Activated naive CD4-positive, alpha-beta T cell treated with anti-CD3 and anti-CD28 coated beads for 36 hours (primary cell): Measurements from ENCODE around the gene USP16. TPM values are rescaled to one million over a fixed set of nuclear protein-coding genes. Genes with fewer than 3 reads are reported as not detected.
A peak's percentile ranks its signal among the peaks of the same experiment; 100 is the strongest.
"Not testable (repeated sequence)": the region's sequence is repeated elsewhere in the genome, so short reads cannot be mapped to it uniquely, and the experiment has no call there.

Experiments
- CTCF ChIA-PET: fragments of 350-600 bp; sonication (Branson Sonifier 250); formaldehyde crosslinking; loops from one replicate; lab custom pipeline; 2021; ENCODE audit warnings: antibody characterized with exemption; lab: Charles Lee
- DNase-seq: peaks from one replicate; pipeline ENCODE4 v3.0.0-alpha.2; 2020
- H3K27ac Mint-ChIP-seq: one replicate; pipeline ENCODE4 v1.8.0; 2021; ENCODE audit warnings: mild to moderate bottlenecking, mixed read lengths
- H3K27me3 Mint-ChIP-seq: one replicate; pipeline ENCODE4 v1.8.0; 2021; ENCODE audit warnings: low read depth, mixed read lengths
- H3K36me3 Mint-ChIP-seq: one replicate; pipeline ENCODE4 v1.8.0; 2021; ENCODE audit warnings: low read depth, mixed read lengths
- H3K4me1 Mint-ChIP-seq: one replicate; pipeline ENCODE4 v1.8.0; 2021; ENCODE audit warnings: low read depth, mixed read lengths
- H3K4me3 Mint-ChIP-seq: one replicate; pipeline ENCODE4 v1.8.0; 2021; ENCODE audit warnings: mild to moderate bottlenecking, moderate library complexity, mixed read lengths
- H3K9me3 Mint-ChIP-seq: one replicate; pipeline ENCODE4 v1.8.0; 2021; ENCODE audit warnings: mixed read lengths
- intact Hi-C: fragments of 100-400 bp; cut with micrococcal nuclease; formaldehyde crosslinking; loops from one replicate; pipeline ENCODE4 v1.15.1; 2023
- total RNA-seq, 2 experiments: library from RNA; stranded (reverse); gene quantifications; one replicate each; pipeline ENCODE4 v1.2.3, GENCODE V29; 2021

USP16 gene
- total RNA-seq, 2 experiments from 2014 or later = 36.1 to 36.7 TPM

GRCh38 chr21:29075706-29076466 is 51.4 kb downstream of the USP16 start:
- CTCF ChIA-PET = interaction anchor here (1.0 to 1.4 kb wide), 3 partner anchors 13 to 73 kb away, joined by 3 read pairs; no protein-coding TSS in a partner anchor
- H3K9me3 Mint-ChIP-seq = no peaks in the 10 kb centered on the region

DNA sequence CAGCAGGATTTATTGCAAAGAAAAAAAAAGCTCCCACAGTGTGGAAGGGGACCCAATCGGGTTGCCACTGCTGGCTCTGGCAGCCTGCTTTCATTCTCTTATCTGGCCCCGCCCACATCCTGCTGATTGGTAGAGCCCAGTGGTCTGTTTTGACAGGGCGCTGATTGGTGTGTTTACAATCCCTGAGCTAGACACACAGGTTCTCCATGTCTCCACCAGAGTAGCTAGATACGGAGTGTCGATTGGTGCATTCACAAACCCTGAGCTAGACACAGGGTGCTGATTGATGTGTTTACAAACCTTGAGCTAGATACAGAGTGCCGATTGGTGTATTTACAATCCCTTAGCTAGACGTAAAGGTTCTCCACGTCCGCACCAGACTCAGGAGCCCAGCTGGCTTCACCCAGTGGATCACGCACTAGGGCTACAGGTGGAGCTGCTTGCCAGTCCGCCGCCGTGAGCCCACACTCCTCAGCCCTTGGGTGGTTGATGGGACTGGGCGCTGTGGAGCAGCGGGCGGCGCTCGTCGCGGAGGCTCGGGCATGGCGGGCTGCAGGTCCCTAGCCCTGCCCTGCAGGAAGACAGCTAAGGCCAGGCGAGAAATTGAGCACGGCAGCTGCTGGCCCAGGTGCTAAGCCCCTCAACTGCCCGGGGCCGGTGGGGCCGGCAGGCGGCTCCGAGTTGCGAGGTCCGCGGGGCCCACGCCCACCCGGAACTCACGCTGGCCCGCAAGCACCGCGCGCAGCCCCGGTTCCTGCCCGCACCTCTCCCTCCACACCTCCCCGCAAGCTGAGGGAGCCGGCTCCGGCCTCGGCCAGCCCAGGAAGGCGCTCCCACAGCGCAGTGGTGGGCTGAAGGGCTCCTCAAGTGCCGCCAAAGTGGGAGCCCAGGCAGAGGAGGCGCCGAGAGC is 52.5 kb downstream of the USP16 start:
- H3K27ac Mint-ChIP-seq = peak overlapping the region; percentile 96
- H3K4me1 Mint-ChIP-seq = peaks cover 59% of the 10 kb centered on the region
- CTCF ChIA-PET = interaction anchor here (0.6 to 1.8 kb wide), 6 partner anchors 14 to 221 kb away, joined by 3 to 5 read pairs (median 3); partner anchors contain the start of gene BACH1
- peak; percentile 94 for DNase-seq
- not testable (repeated sequence) for H3K9me3 Mint-ChIP-seq, H3K27me3 Mint-ChIP-seq
- peak overlapping the region; percentile 81 for H3K4me3 Mint-ChIP-seq
- intact Hi-C loops = loop anchor here (1.0 to 5.0 kb wide), 5 partner anchors 75 to 310 kb away; no protein-coding TSS in a partner anchor
- peaks cover 19% of the 10 kb centered on the region for H3K36me3 Mint-ChIP-seq

More at GRCh38 chr21:29075706-29076466, 51.4 kb downstream of the USP16 start:
- no peaks in the 10 kb centered on the region for H3K27me3 Mint-ChIP-seq
- H3K36me3 Mint-ChIP-seq = peaks cover 26% of the 10 kb centered on the region
- peaks cover 61% of the 10 kb centered on the region for H3K4me1 Mint-ChIP-seq
- no peak for DNase-seq
- peak overlapping the region; percentile 81 for H3K4me3 Mint-ChIP-seq
- intact Hi-C loops = loop anchor here (1.0 to 5.0 kb wide), 4 partner anchors 107 to 309 kb away; no protein-coding TSS in a partner anchor
- peak overlapping the region; percentile 93 for H3K27ac Mint-ChIP-seq

GRCh38 chr21:29077651-29078090 is 53.2 kb downstream of the USP16 start:
- Mint-ChIP-seq H3K27ac (peak overlapping the region; percentile 96), H3K36me3 (peaks cover 13% of the 10 kb centered on the region), H3K9me3 (no peaks in the 10 kb centered on the region), H3K4me3 (peak overlapping the region; percentile 81), H3K4me1 (peaks cover 57% of the 10 kb centered on the region), H3K27me3 (no peaks in the 10 kb centered on the region)
- CTCF ChIA-PET = interaction anchor here (0.6 to 2.6 kb wide), 4 partner anchors 10 to 221 kb away, joined by 3 to 7 read pairs (median 4); partner anchors contain the start of gene BACH1
- intact Hi-C loops = loop anchor here (1.0 to 5.0 kb wide), 5 partner anchors 75 to 311 kb away; no protein-coding TSS in a partner anchor
- peak; percentile 67 for DNase-seq

DNA sequence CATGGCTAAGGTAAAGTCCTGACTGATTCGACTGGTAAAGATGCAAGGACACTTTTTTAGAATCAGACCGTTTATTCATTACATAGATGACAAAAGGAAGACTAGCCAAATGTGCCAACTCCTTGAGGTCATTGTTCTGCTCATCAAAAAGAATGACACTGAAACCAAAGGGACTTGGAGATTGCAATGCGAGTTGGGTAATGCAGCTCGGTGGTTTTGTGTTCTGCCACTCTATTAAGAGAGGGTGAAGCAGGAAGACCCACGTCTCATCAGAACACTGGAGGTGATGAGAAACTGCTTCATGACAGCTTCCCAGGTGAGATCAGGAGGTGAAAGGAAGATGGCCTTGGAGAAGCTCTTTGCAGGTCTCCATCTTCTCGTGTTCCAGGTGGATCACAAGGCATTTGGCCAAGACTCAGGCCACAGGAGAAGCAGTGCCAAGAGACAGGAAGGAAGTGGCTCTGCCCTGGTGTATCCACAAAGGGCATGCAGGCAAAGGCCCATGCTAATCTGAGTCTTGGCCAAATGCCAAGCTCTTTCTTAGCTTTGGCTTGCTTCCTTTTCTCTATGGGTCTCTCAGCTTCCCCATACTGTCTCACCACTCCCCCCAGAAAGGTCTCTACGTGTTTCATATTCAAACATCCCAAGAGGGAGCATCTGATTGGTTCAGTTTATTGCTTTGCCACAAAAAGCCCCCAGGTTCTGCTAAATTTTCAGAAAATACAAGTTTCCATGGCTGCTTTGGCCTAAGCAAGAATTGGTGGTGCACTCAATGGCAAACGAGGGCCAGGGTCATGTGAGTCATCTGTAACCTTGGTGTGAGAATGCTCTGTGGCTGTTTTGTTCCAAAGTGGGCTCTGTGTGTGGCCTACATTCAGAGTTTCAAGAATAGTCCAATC is 54.6 kb downstream of the USP16 start:
- peak overlapping the region; percentile 96 for H3K27ac Mint-ChIP-seq
- no peaks in the 10 kb centered on the region for H3K27me3 Mint-ChIP-seq
- intact Hi-C loops = loop anchor here (2.0 to 5.0 kb wide), 2 partner anchors 242 to 268 kb away; no protein-coding TSS in a partner anchor
- peak; percentile 48 for DNase-seq
- CTCF ChIA-PET = interaction anchor here (1.2 to 3.6 kb wide), 5 partner anchors 8 to 294 kb away, joined by 3 to 15 read pairs (median 7); no protein-coding TSS in a partner anchor
- peaks cover 5% of the 10 kb centered on the region for H3K36me3 Mint-ChIP-seq
- peak overlapping the region; percentile 81 for H3K4me3 Mint-ChIP-seq
- H3K9me3 Mint-ChIP-seq = no peaks in the 10 kb centered on the region
- peaks cover 54% of the 10 kb centered on the region for H3K4me1 Mint-ChIP-seq

- H3K4me3 Mint-ChIP-seq = peak overlapping the region; percentile 56
- H3K9me3 Mint-ChIP-seq = no peaks in the 10 kb centered on the region
- intact Hi-C loops = no loop called here
- H3K4me1 Mint-ChIP-seq = peaks cover 49% of the 10 kb centered on the region
- peak; percentile 42 for DNase-seq
- peak overlapping the region; percentile 96 for H3K27ac Mint-ChIP-seq
- H3K36me3 Mint-ChIP-seq = peaks cover 5% of the 10 kb centered on the region
- H3K27me3 Mint-ChIP-seq = no peaks in the 10 kb centered on the region
- CTCF ChIA-PET = interaction anchor here (1.2 to 3.6 kb wide), 4 partner anchors 10 to 290 kb away, joined by 4 to 15 read pairs (median 7); no protein-coding TSS in a partner anchor
Observed at GRCh38 chr21:29080454-29080941, 56.0 kb downstream of the USP16 start.

GRCh38 chr21:29082046-29082815 is 57.8 kb downstream of the USP16 start:
- H3K27ac Mint-ChIP-seq = no peak overlapping the region

GRCh38 chr21:29083306-29083705 is 58.8 kb downstream of the USP16 start:
- intact Hi-C loops = no loop called here
- peaks cover 35% of the 10 kb centered on the region for H3K4me1 Mint-ChIP-seq
- CTCF ChIA-PET = no interaction called here
- no peak overlapping the region for H3K4me3 Mint-ChIP-seq
- no peak for DNase-seq
- no peaks in the 10 kb centered on the region for H3K27me3 Mint-ChIP-seq
- H3K27ac Mint-ChIP-seq = no peak overlapping the region
- peaks cover 8% of the 10 kb centered on the region for H3K36me3 Mint-ChIP-seq
- no peaks in the 10 kb centered on the region for H3K9me3 Mint-ChIP-seq

More at GRCh38 chr21:29082046-29082815, 57.8 kb downstream of the USP16 start:
- CTCF ChIA-PET = interaction anchor here (0.6 to 3.6 kb wide), 2 partner anchors 289 to 370 kb away, joined by 4 to 15 read pairs; no protein-coding TSS in a partner anchor
- Mint-ChIP-seq H3K27me3 (no peaks in the 10 kb centered on the region), H3K4me3 (no peak overlapping the region), H3K4me1 (peaks cover 35% of the 10 kb centered on the region), H3K9me3 (no peaks in the 10 kb centered on the region), H3K36me3 (peaks cover 8% of the 10 kb centered on the region)
- intact Hi-C loops = no loop called here
- DNase-seq = no peak

DNA sequence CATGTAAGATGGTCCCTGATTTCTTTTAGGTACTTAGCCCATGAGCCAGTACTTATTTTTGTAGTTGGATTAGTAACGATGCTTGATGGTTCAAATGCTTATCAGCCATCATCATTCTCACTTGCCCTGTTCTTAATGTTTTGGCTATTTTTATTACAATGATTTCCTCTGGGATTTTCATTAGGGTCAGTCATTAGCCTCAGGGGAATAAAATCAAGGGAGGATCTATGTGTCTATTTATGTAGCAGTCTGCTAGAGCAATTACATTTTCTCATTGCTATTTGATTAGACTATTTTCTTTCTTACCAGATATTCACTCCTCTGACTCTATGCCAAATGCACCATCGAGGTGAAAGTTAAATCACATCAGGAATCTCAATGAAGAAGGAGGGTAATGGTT is 59.9 kb downstream of the USP16 start:
- peaks cover 26% of the 10 kb centered on the region for H3K4me1 Mint-ChIP-seq
- peaks cover 7% of the 10 kb centered on the region for H3K36me3 Mint-ChIP-seq
- no peak overlapping the region for H3K27ac Mint-ChIP-seq
- H3K9me3 Mint-ChIP-seq = no peaks in the 10 kb centered on the region
- H3K27me3 Mint-ChIP-seq = no peaks in the 10 kb centered on the region
- CTCF ChIA-PET = no interaction called here
- DNase-seq = no peak
- H3K4me3 Mint-ChIP-seq = no peak overlapping the region
- intact Hi-C loops = no loop called here

DNA sequence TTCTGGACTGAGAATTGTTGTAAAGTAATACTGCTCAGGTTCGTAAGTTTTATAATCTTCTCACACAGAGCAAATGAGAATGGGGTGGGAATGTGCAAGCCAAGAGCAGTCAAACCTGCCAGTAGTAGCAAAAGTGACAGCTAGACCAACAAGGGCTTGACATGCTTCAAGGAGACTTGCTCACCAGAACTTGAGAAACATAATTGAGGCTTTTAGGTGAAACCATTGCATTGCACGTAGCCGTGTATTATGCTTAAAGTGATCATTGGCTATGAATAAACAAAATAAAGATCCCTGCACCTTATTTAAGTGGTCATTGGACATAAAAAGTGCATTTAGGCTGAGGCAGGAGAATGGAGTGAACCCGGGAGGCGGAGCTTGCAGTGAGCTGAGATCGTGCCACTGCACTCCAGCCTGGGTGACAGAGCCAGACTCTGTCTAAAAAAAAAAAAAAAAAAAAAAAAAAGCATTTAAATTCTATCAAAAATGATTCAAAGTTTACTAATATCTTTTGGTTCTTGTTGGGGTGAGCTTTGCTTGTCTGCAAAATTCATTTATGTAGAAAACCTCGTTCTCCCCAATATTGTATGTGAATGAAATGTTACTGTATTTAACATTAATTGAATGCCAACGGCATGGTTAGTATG is 60.8 kb downstream of the USP16 start:
- DNase-seq = no peak
- no peaks in the 10 kb centered on the region for H3K9me3 Mint-ChIP-seq

DNA sequence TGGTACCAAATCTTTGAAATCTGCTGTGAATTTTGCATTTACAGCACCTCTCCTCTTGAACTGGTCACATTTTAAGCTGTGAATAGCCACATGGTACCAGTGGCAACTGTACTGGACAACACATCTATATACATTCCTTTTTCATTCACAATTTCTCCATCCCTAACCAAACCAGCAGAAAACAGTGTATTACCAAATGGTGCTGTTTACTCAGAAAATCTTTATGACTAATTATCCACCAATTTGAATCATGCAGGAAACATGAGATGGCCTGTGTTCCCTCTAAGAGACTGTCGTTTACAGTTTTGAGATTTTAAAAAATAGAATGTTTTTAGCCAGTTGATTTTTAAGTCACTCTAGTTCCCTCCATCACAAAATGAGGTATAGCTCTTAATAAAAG is 66.6 kb downstream of the USP16 start:
- Mint-ChIP-seq H3K27ac (no peak overlapping the region), H3K4me1 (peaks cover 5% of the 10 kb centered on the region), H3K9me3 (no peaks in the 10 kb centered on the region), H3K4me3 (no peak overlapping the region), H3K27me3 (no peaks in the 10 kb centered on the region), H3K36me3 (peaks cover 5% of the 10 kb centered on the region)
- CTCF ChIA-PET = interaction anchor here (0.7 to 2.3 kb wide), 8 partner anchors 12 to 285 kb away, joined by 3 to 13 read pairs (median 5); no protein-coding TSS in a partner anchor
- DNase-seq = no peak
- intact Hi-C loops = loop anchor here (2.0 to 5.0 kb wide), 2 partner anchors 71 to 142 kb away; no protein-coding TSS in a partner anchor

More for the DNA sequence above, 60.8 kb downstream of the USP16 start:
- H3K36me3 Mint-ChIP-seq = peaks cover 2% of the 10 kb centered on the region
- H3K4me1 Mint-ChIP-seq = peaks cover 20% of the 10 kb centered on the region
- H3K27me3 Mint-ChIP-seq = no peaks in the 10 kb centered on the region
- CTCF ChIA-PET = interaction anchor here (0.6 to 3.4 kb wide), 3 partner anchors 31 to 291 kb away, joined by 3 to 22 read pairs (median 4); no protein-coding TSS in a partner anchor
- H3K27ac Mint-ChIP-seq = no peak overlapping the region
- intact Hi-C loops = no loop called here
- H3K4me3 Mint-ChIP-seq = no peak overlapping the region
